H9 (cell line): ENCODE results near the gene COL11A1. TPM values are rescaled to one million over a fixed set of nuclear protein-coding genes. Genes with fewer than 3 reads are reported as not detected.

Source experiments
- DNase-seq: peaks from one replicate; pipeline ENCODE4 v3.0.0-alpha.2; 2017
- H2AFZ ChIP-seq: one replicate; pipeline ENCODE4 v1.6.1; 2013; ENCODE audit warnings: mild to moderate bottlenecking, low read length, control low read depth, moderate library complexity
- H2AK5ac ChIP-seq: 2 replicates; pipeline ENCODE4 v1.6.1; 2013; ENCODE audit warnings: low read length, control low read depth, mixed read lengths; ENCODE audit not compliant: insufficient read length
- H2BK120ac ChIP-seq: one replicate; pipeline ENCODE4 v1.6.1; 2013; ENCODE audit warnings: low read depth, mild to moderate bottlenecking, low read length, control low read depth, inconsistent platforms; ENCODE audit not compliant: poor library complexity, severe bottlenecking
- H2BK12ac ChIP-seq: 2 replicates; pipeline ENCODE4 v1.6.1; 2013; ENCODE audit warnings: low read length, control low read depth, mixed read lengths, low read depth; ENCODE audit not compliant: insufficient read length
- H2BK15ac ChIP-seq: 2 replicates; pipeline ENCODE4 v1.6.1; 2013; ENCODE audit warnings: low read depth, low read length, control low read depth
- H2BK20ac ChIP-seq: one replicate; pipeline ENCODE4 v1.6.1; 2013; ENCODE audit warnings: low read depth, mild to moderate bottlenecking, low read length, control low read depth, inconsistent platforms; ENCODE audit not compliant: poor library complexity, severe bottlenecking
- H2BK5ac ChIP-seq: 2 replicates; pipeline ENCODE4 v1.6.1; 2013; ENCODE audit warnings: low read length, control low read depth, mixed read lengths; ENCODE audit not compliant: insufficient read length
- H3K14ac ChIP-seq: 2 replicates; pipeline ENCODE4 v1.6.1; 2013; ENCODE audit warnings: low read length, control low read depth; ENCODE audit not compliant: insufficient read depth
- H3K18ac ChIP-seq: 2 replicates; pipeline ENCODE4 v1.6.1; 2013; ENCODE audit warnings: low read depth, mild to moderate bottlenecking, mixed read lengths, low read length, control low read depth; ENCODE audit not compliant: insufficient read length
- H3K23ac ChIP-seq: 2 replicates; pipeline ENCODE4 v1.6.1; 2013; ENCODE audit warnings: low read length, control low read depth, mixed read lengths, low read depth; ENCODE audit not compliant: insufficient read length
- H3K23me2 ChIP-seq: 2 replicates; pipeline ENCODE4 v1.6.1; 2013; ENCODE audit warnings: low read depth, mild to moderate bottlenecking, mixed read lengths, low read length, control low read depth; ENCODE audit not compliant: insufficient read length, poor library complexity, severe bottlenecking
- H3K27ac ChIP-seq: 2 replicates; pipeline ENCODE4 v1.5.1; 2013; ENCODE audit warnings: low read length, control low read depth, mixed read lengths, low read depth; ENCODE audit not compliant: insufficient read length
- H3K27me3 ChIP-seq: 2 replicates; pipeline ENCODE4 v1.6.1; 2013; ENCODE audit warnings: low read length, control low read depth, inconsistent platforms; ENCODE audit not compliant: insufficient read depth
- H3K4ac ChIP-seq: 2 replicates; pipeline ENCODE4 v1.6.1; 2013; ENCODE audit warnings: low read depth, mild to moderate bottlenecking, control low read depth, inconsistent platforms, low read length, moderate library complexity
- H3K4me1 ChIP-seq: 2 replicates; pipeline ENCODE4 v1.6.1; 2013; ENCODE audit warnings: low read length, control low read depth, inconsistent platforms; ENCODE audit not compliant: insufficient read depth
- H3K4me2 ChIP-seq: 2 replicates; pipeline ENCODE4 v1.6.1; 2013; ENCODE audit warnings: low read length, control low read depth, mixed read lengths; ENCODE audit not compliant: insufficient read length, insufficient read depth
- H3K56ac ChIP-seq: 2 replicates; pipeline ENCODE4 v1.6.1; 2013; ENCODE audit warnings: low read depth, mild to moderate bottlenecking, mixed read lengths, low read length, control low read depth; ENCODE audit not compliant: insufficient read length
- H3K79me1 ChIP-seq: 2 replicates; pipeline ENCODE4 v1.6.1; 2013; ENCODE audit warnings: low read depth, mild to moderate bottlenecking, moderate library complexity, low read length, control low read depth, inconsistent platforms; ENCODE audit not compliant: insufficient read depth, poor library complexity, severe bottlenecking
- H3K79me2 ChIP-seq: 2 replicates; pipeline ENCODE4 v1.6.1; 2013; ENCODE audit warnings: low read length, control low read depth, inconsistent platforms; ENCODE audit not compliant: insufficient read depth
- H3K9ac ChIP-seq: 2 replicates; pipeline ENCODE4 v1.6.1; 2013; ENCODE audit warnings: low read length, control low read depth, mixed read lengths; ENCODE audit not compliant: insufficient read length; ENCODE audit errors: extremely low read depth
- H3K9me3 ChIP-seq: one replicate; pipeline ENCODE4 v1.6.1; 2013; ENCODE audit warnings: low read depth, low read length, inconsistent platforms; ENCODE audit not compliant: control insufficient read depth
- H3T11ph ChIP-seq: one replicate; pipeline ENCODE4 v1.6.1; 2013; ENCODE audit warnings: mild to moderate bottlenecking, low read length, control low read depth, inconsistent platforms
- H4K20me1 ChIP-seq: one replicate; pipeline ENCODE4 v1.6.1; 2013; ENCODE audit not compliant: control insufficient read depth, insufficient read length, insufficient read depth
- H4K5ac ChIP-seq: 2 replicates; pipeline ENCODE4 v1.6.1; 2013; ENCODE audit warnings: low read depth, mild to moderate bottlenecking, mixed read lengths, low read length, control low read depth; ENCODE audit not compliant: insufficient read length
- H4K8ac ChIP-seq: replicated peaks from 2 replicates; pipeline ENCODE4 v1.6.1; 2013; ENCODE audit warnings: low read length, control low read depth, mixed read lengths, low read depth; ENCODE audit not compliant: insufficient read length
- H4K91ac ChIP-seq: 2 replicates; pipeline ENCODE4 v1.6.1; 2013; ENCODE audit warnings: low read depth, mild to moderate bottlenecking, moderate library complexity, mixed read lengths, low read length, control low read depth; ENCODE audit not compliant: insufficient read length
- H3K27ac Mint-ChIP-seq, 3 experiments: 2 replicates in 2 of 3; 3 replicates in 1 of 3; pipeline ENCODE4 v1.8.0; 2020 to 2021; ENCODE audit warnings: mixed read lengths in 3 of 3, mild to moderate bottlenecking in 1 of 3, moderate library complexity in 1 of 3
- H3K27me3 Mint-ChIP-seq: 2 replicates; pipeline ENCODE4 v1.8.0; 2021; ENCODE audit warnings: low read depth, mild to moderate bottlenecking, moderate library complexity, mixed read lengths
- H3K36me3 Mint-ChIP-seq, 3 experiments: 2 replicates in 2 of 3; 3 replicates in 1 of 3; pipeline ENCODE4 v1.8.0; 2020 to 2021; ENCODE audit warnings: low read depth in 3 of 3, mixed read lengths in 3 of 3; ENCODE audit not compliant: insufficient read depth in 1 of 3
- H3K4me1 Mint-ChIP-seq, 2 experiments: 2 replicates each; pipeline ENCODE4 v1.8.0; 2020; ENCODE audit warnings: mixed read lengths in 2 of 2
- H3K4me3 Mint-ChIP-seq, 2 experiments: 2 replicates in 1 of 2; 3 replicates in 1 of 2; pipeline ENCODE4 v1.8.0; 2020 to 2021; ENCODE audit warnings: mild to moderate bottlenecking in 2 of 2, mixed read lengths in 2 of 2, moderate library complexity in 1 of 2
- H3K9me3 Mint-ChIP-seq, 2 experiments: 2 replicates in 1 of 2; 3 replicates in 1 of 2; pipeline ENCODE4 v1.8.0; 2020; ENCODE audit warnings: mild to moderate bottlenecking in 2 of 2, mixed read lengths in 2 of 2, moderate library complexity in 1 of 2
- CTCF ChIP-seq: fragments of 200-600 bp; sonication (generic); conservative IDR thresholded peaks from 3 replicates; pipeline ENCODE4 v1.8.0; 2021; ENCODE audit warnings: antibody characterized with exemption, mild to moderate bottlenecking
- WGBS: extraction: QIAGEN DNeasy Blood & Tissue Kit; methylation state at CpG from one replicate; pipeline ENCODE4 v1.1.7; 2013; ENCODE audit warnings: missing lambda C conversion rate, low lambda C conversion rate, mixed read lengths; ENCODE audit not compliant: insufficient read length; ENCODE audit errors: extremely low coverage; 5-methylcytosine and 5-hydroxymethylcytosine counted together
- total RNA-seq: library from RNA; stranded (reverse); gene quantifications from 2 replicates; pipeline ENCODE4 v1.2.1, GENCODE V29; 2021

The COL11A1 gene
- total RNA-seq, 1 experiment from 2014 or later, result 7.5 TPM

DNA sequence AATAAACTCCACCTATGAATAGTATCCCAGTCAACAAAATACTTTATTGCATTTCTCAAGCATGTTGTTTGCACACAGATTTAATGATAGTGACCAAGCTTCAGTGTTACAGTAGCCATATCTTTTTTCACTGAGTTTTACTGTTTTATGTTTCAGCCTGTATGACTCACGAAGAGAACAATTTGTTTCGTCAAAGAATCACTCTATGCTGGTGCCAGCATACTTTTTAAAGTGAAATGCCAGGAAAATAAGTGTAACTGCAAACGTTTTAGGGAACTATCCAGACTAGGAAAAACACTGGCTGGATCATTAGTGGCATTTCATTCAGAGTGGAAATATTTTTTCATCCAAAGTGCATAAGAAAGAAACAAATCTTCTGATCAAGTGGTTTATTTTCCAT lies 210.8 kb downstream of the COL11A1 start:
- Histone ChIP-seq H3K4me1 (no peaks in the 10 kb centered on the region), H3K23ac (no peak overlapping the region), H3K14ac (no peak overlapping the region), H2AFZ (no peak overlapping the region), H3K56ac (no peak overlapping the region), H3K79me2 (no peaks in the 10 kb centered on the region), H4K8ac (no peak overlapping the region), H2BK20ac (no peak overlapping the region), H2BK12ac (no peak overlapping the region), H4K5ac (no peak overlapping the region), H2AK5ac (no peak overlapping the region), H3K9ac (no peak overlapping the region), H3K27ac (no peak overlapping the region), H4K91ac (no peak overlapping the region), H2BK15ac (no peak overlapping the region), H2BK120ac (no peak overlapping the region), H3K79me1 (no peaks in the 10 kb centered on the region), H3T11ph (no peak overlapping the region), H3K18ac (no peak overlapping the region), H3K4ac (no peak overlapping the region), H4K20me1 (no peaks in the 10 kb centered on the region), H2BK5ac (no peak overlapping the region), H3K4me2 (no peak overlapping the region), H3K23me2 (no peaks in the 10 kb centered on the region), H3K9me3 (no peaks in the 10 kb centered on the region), H3K27me3 (no peaks in the 10 kb centered on the region)
- DNase-seq, result no peak
- H3K27ac Mint-ChIP-seq, result no peak overlapping the region
- H3K4me3 Mint-ChIP-seq, result no peak overlapping the region
- WGBS, result no CpG with 5 or more reads among the region's 3 CpGs
- no peaks in the 10 kb centered on the region for H3K9me3 Mint-ChIP-seq
- TF ChIP-seq CTCF, result no peak
- H3K27me3 Mint-ChIP-seq, result no peaks in the 10 kb centered on the region
- no peaks in the 10 kb centered on the region for H3K36me3 Mint-ChIP-seq
- no peaks in the 10 kb centered on the region for H3K4me1 Mint-ChIP-seq
